Measurements from ENCODE around the gene NBAS.

GRCh38 chr2:15180379-15180778 is 380.8 kb downstream of the NBAS start:
- TF ChIP-seq POLR2AphosphoS5 (IDR thresholded peaks at IDR 0.05; ENCODE audit: low read depth, low read length) (no peak), REST (IDR thresholded peaks at IDR 0.05; ENCODE audit: insufficient read depth in 1 of 2, low read depth in 2 of 2, low read length in 2 of 2) (no peak)

Data from PFSK-1 (cell line).